Stomach (tissue), 9 donors: ENCODE measurements around the gene LCE1F. TPM values are rescaled to one million over a fixed set of nuclear protein-coding genes. Genes with fewer than 3 reads are reported as not detected.

ENCODE experiments used
- DNase-seq, 2 donors: peaks; one replicate each; pipeline versions ENCODE4 v3.0.0 to v3.0.0-alpha.2; 2013 to 2019
- H3K27ac ChIP-seq, 5 donors: fragments of 200-600 bp in 4 of 5; sonication (generic) in 4 of 5; one replicate each; pipeline ENCODE4 v1.5.1; 2013 to 2019; ENCODE audit warnings: mild to moderate bottlenecking in 1 of 5, moderate library complexity in 1 of 5
- H3K27me3 ChIP-seq, 3 donors: fragments of 200-600 bp; sonication (generic); one replicate each; pipeline ENCODE4 v1.5.1; 2017 to 2019; ENCODE audit warnings: mixed run types in 1 of 3
- H3K36me3 ChIP-seq, 4 donors: fragments of 200-600 bp; sonication (generic); 1 replicate in 3 of 4; 2 replicates in 1 of 4; pipeline ENCODE4 v1.5.1; 2016 to 2019
- H3K4me1 ChIP-seq, 4 donors: fragments of 200-600 bp; sonication (generic); one replicate each; pipeline ENCODE4 v1.5.1; 2016 to 2019
- H3K4me3 ChIP-seq, 4 donors: fragments of 200-600 bp; sonication (generic) in 3 of 4; one replicate each; pipeline ENCODE4 v1.5.1; 2016 to 2019; ENCODE audit warnings: mild to moderate bottlenecking in 1 of 4
- H3K9me3 ChIP-seq, 4 donors: fragments of 200-600 bp; sonication (generic); one replicate each; pipeline ENCODE4 v1.5.1; 2016 to 2019
- EP300 ChIP-seq: sonication (generic); formaldehyde crosslinking; IDR thresholded peaks from one replicate; pipeline ENCODE4 v1.6.1; 2017; ENCODE audit warnings: antibody characterized with exemption
- POLR2A ChIP-seq, 4 donors: fragments of 450-650 bp; IDR thresholded peaks; one replicate each; pipeline ENCODE4 v1.6.1; 2016; ENCODE audit warnings: antibody characterized with exemption in 4 of 4, control low read depth in 2 of 4, mild to moderate bottlenecking in 1 of 4, moderate library complexity in 1 of 4
- POLR2AphosphoS5 ChIP-seq, 3 donors: sonication (generic); formaldehyde crosslinking; IDR thresholded peaks; one replicate each; pipeline ENCODE4 v1.6.1; 2016; ENCODE audit warnings: antibody characterized with exemption in 3 of 3
- WGBS, 5 donors: extraction: QIAGEN DNeasy Blood & Tissue Kit in 3 of 5; methylation state at CpG; one replicate each; pipeline versions ENCODE4 v1.1.5 to v1.1.7; 2013 to 2018; 5-methylcytosine and 5-hydroxymethylcytosine counted together
- intact Hi-C: fragments of 100-400 bp; cut with DNase I; formaldehyde crosslinking; loops from one replicate; pipeline ENCODE4 v1.15.1; 2023; ENCODE audit warnings: low total_unique reads
- polyA plus RNA-seq, 3 donors: library from polyadenylated mRNA; stranded (reverse); fragments of 200-250 nt; gene quantifications; one replicate each; pipeline ENCODE4 v1.2.3, GENCODE V29; 2013
- total RNA-seq, 5 donors: library from RNA; depleted of rRNA; stranded (reverse); fragments of >200 nt; gene quantifications; one replicate each; pipeline versions ENCODE4 v1.1.0 to v1.2.3, GENCODE V29; 2014 to 2016
- TF ChIP-seq, protein P1 (sequence below), 7 experiments: fragments of 450-650 bp in 4 of 7; fragments of 200-600 bp in 3 of 7; sonication (generic) in 3 of 7; IDR thresholded peaks; one replicate each; pipeline ENCODE4 v1.5.1; 2016 to 2019; ENCODE audit warnings: antibody characterized with exemption in 7 of 7, control low read depth in 2 of 7, mild to moderate bottlenecking in 1 of 7
- donor health status: healthy with polysubstance abuse.
- donor health status: Bipolar disorder and iron deficiency.
- donor health status: healthy.

Gene LCE1F
- total and polyA plus RNA-seq, 8 donors: not detected

GRCh38 chr1:152756872-152757271, 18.1 kb upstream of the LCE1F start:
- H3K9me3 ChIP-seq: no peaks in the 10 kb centered on the region
- no peak overlapping the region for H3K4me3 ChIP-seq
- intact Hi-C loops: no loop called here
- no peaks in the 10 kb centered on the region for H3K36me3 ChIP-seq
- no peak for DNase-seq
- H3K4me1 ChIP-seq: no peaks in the 10 kb centered on the region
- WGBS, 5 donors: 67 to 88% (median 71%) methylated on average over 1 to 2 of the region's 2 CpGs
- H3K27me3 ChIP-seq: peaks cover 0 to 23% (median 0%) of the 10 kb centered on the region in 3 donors
- no peak overlapping the region for H3K27ac ChIP-seq
- no peak for TF ChIP-seq POLR2A (IDR thresholded peaks at IDR 0.05)
- TF ChIP-seq POLR2AphosphoS5 (IDR thresholded peaks at IDR 0.05): no peak
- no peak for TF ChIP-seq EP300
- TF ChIP-seq, protein P1, sequence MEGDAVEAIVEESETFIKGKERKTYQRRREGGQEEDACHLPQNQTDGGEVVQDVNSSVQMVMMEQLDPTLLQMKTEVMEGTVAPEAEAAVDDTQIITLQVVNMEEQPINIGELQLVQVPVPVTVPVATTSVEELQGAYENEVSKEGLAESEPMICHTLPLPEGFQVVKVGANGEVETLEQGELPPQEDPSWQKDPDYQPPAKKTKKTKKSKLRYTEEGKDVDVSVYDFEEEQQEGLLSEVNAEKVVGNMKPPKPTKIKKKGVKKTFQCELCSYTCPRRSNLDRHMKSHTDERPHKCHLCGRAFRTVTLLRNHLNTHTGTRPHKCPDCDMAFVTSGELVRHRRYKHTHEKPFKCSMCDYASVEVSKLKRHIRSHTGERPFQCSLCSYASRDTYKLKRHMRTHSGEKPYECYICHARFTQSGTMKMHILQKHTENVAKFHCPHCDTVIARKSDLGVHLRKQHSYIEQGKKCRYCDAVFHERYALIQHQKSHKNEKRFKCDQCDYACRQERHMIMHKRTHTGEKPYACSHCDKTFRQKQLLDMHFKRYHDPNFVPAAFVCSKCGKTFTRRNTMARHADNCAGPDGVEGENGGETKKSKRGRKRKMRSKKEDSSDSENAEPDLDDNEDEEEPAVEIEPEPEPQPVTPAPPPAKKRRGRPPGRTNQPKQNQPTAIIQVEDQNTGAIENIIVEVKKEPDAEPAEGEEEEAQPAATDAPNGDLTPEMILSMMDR (IDR thresholded peaks at IDR 0.05): no peak

- intact Hi-C loops: no loop called here
- no peak for TF ChIP-seq POLR2AphosphoS5 (IDR thresholded peaks at IDR 0.05)
- TF ChIP-seq POLR2A (IDR thresholded peaks at IDR 0.05): no peak
- no peak for TF ChIP-seq EP300
- TF ChIP-seq, protein P1 (IDR thresholded peaks at IDR 0.05): no peak
- no peak within 1 kb of the TSS for H3K4me3 ChIP-seq
- no peak within 1 kb of the TSS for H3K27ac ChIP-seq
- H3K36me3 ChIP-seq: no peaks in the 10 kb centered on the region
- WGBS, 5 donors: 65 to 73% (median 68%) methylated on average over 6 of the region's 6 CpGs
- no peaks in the 10 kb centered on the region for H3K9me3 ChIP-seq
- peaks cover 0 to 23% (median 0%) of the 10 kb centered on the region in 3 donors for H3K27me3 ChIP-seq
- H3K4me1 ChIP-seq: no peaks in the 10 kb centered on the region
- no peak for DNase-seq
These were observed 17.2 kb upstream of the LCE1F start, which contains the start of gene KPRP for GRCh38 chr1:152757747-152758146. TSS of gene KPRP (plus strand) at chr1:152758025. CDS start at chr1:152759589, 1,564 bp downstream.

- peaks cover 0 to 21% (median 0%) of the 10 kb centered on the region in 3 donors for H3K27me3 ChIP-seq
- intact Hi-C loops: no loop called here
- H3K9me3 ChIP-seq: no peaks in the 10 kb centered on the region
- H3K4me1 ChIP-seq: no peaks in the 10 kb centered on the region
- peak in 1 of 2 donors; percentile 9 for DNase-seq
- WGBS, 5 donors: 69 to 83% (median 82%) methylated on average over 4 of the region's 4 CpGs
- TF ChIP-seq POLR2A (IDR thresholded peaks at IDR 0.05): no peak
- TF ChIP-seq EP300: no peak
- TF ChIP-seq, protein P1 (IDR thresholded peaks at IDR 0.05): no peak
- TF ChIP-seq POLR2AphosphoS5 (IDR thresholded peaks at IDR 0.05): no peak
- H3K36me3 ChIP-seq: no peaks in the 10 kb centered on the region
- H3K27ac ChIP-seq: no peak overlapping the region
- no peak overlapping the region for H3K4me3 ChIP-seq
These were observed 16.3 kb upstream of the LCE1F start for GRCh38 chr1:152758636-152759035.

GRCh38 chr1:152759453-152760173, 15.3 kb upstream of the LCE1F start:
- Histone ChIP-seq H3K36me3 (no peaks in the 10 kb centered on the region), H3K4me1 (no peaks in the 10 kb centered on the region), H3K27me3 (peaks cover 0 to 19% (median 0%) of the 10 kb centered on the region in 3 donors), H3K4me3 (no peak overlapping the region), H3K27ac (no peak overlapping the region), H3K9me3 (no peaks in the 10 kb centered on the region)
- 75 to 87% (median 85%) methylated on average over 7 to 8 of the region's 8 CpGs for WGBS, 5 donors
- intact Hi-C loops: no loop called here
- DNase-seq: no peak
- TF ChIP-seq POLR2AphosphoS5 (IDR thresholded peaks at IDR 0.05) (no peak), EP300 (no peak), POLR2A (IDR thresholded peaks at IDR 0.05) (no peak)
- TF ChIP-seq, protein P1 (IDR thresholded peaks at IDR 0.05): no peak
